HG02884 (cell line): ENCODE results near the gene TSPAN9.
"Not testable (repeated sequence)": the region's sequence is repeated elsewhere in the genome, so short reads cannot be mapped to it uniquely, and the experiment has no call there.

Experiments used
- ATAC-seq: cut with Tn5 transposase; IDR thresholded peaks from one replicate; pipeline ENCODE4 v1.9.1; 2021; ENCODE audit warnings: mild to moderate bottlenecking, moderate library complexity; ENCODE audit not compliant: unreplicated experiment

The TSPAN9 gene

GRCh38 chr12:3043406-3043805 is 33.8 kb upstream of the TSPAN9 start:
- no peak for ATAC-seq

GRCh38 chr12:3044141-3044630 is 33.0 kb upstream of the TSPAN9 start:
- no peak for ATAC-seq

GRCh38 chr12:3045494-3045893 is 31.7 kb upstream of the TSPAN9 start:
- no peak for ATAC-seq

- no peak for ATAC-seq
Observed at GRCh38 chr12:3045989-3046388, 31.2 kb upstream of the TSPAN9 start.

- ATAC-seq, result no peak
Observed at GRCh38 chr12:3046441-3047200, 30.6 kb upstream of the TSPAN9 start.

- ATAC-seq, result no peak
Observed at GRCh38 chr12:3047961-3048360, 29.2 kb upstream of the TSPAN9 start.

GRCh38 chr12:3048540-3048939 is 28.6 kb upstream of the TSPAN9 start:
- ATAC-seq, result no peak

- no peak for ATAC-seq
Observed at GRCh38 chr12:3049176-3049575, 28.0 kb upstream of the TSPAN9 start.

- ATAC-seq, result no peak
Observed at GRCh38 chr12:3049611-3050249, 27.4 kb upstream of the TSPAN9 start.

GRCh38 chr12:3054374-3054773 is 22.8 kb upstream of the TSPAN9 start:
- no peak for ATAC-seq

- no peak for ATAC-seq
Observed at GRCh38 chr12:3055026-3055703, 22.0 kb upstream of the TSPAN9 start.

GRCh38 chr12:3055704-3056467 is 21.3 kb upstream of the TSPAN9 start:
- ATAC-seq, result no peak

GRCh38 chr12:3061059-3061458 is 16.1 kb upstream of the TSPAN9 start:
- ATAC-seq, result no peak

GRCh38 chr12:3061501-3062215 is 15.5 kb upstream of the TSPAN9 start:
- ATAC-seq, result no peak

GRCh38 chr12:3065300-3065699 is 11.9 kb upstream of the TSPAN9 start:
- no peak for ATAC-seq

GRCh38 chr12:3065846-3066245 is 11.3 kb upstream of the TSPAN9 start:
- not testable (repeated sequence) for ATAC-seq

- ATAC-seq, result no peak
Observed at GRCh38 chr12:3069714-3070113, 7.5 kb upstream of the TSPAN9 start.

GRCh38 chr12:3071107-3071506 is 6.1 kb upstream of the TSPAN9 start:
- ATAC-seq, result no peak

- no peak for ATAC-seq
Observed at GRCh38 chr12:3071710-3072109, 5.5 kb upstream of the TSPAN9 start.

- no peak for ATAC-seq
Observed at GRCh38 chr12:3073438-3074250, 3.5 kb upstream of the TSPAN9 start.
